ENCODE data around the gene CISD3. TPM values are rescaled to one million over a fixed set of nuclear protein-coding genes. Genes with fewer than 3 reads are reported as not detected.

The CISD3 gene, protein sequence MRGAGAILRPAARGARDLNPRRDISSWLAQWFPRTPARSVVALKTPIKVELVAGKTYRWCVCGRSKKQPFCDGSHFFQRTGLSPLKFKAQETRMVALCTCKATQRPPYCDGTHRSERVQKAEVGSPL
- total RNA-seq = 2.1 and 2.9 TPM in 2 replicates

DNA sequence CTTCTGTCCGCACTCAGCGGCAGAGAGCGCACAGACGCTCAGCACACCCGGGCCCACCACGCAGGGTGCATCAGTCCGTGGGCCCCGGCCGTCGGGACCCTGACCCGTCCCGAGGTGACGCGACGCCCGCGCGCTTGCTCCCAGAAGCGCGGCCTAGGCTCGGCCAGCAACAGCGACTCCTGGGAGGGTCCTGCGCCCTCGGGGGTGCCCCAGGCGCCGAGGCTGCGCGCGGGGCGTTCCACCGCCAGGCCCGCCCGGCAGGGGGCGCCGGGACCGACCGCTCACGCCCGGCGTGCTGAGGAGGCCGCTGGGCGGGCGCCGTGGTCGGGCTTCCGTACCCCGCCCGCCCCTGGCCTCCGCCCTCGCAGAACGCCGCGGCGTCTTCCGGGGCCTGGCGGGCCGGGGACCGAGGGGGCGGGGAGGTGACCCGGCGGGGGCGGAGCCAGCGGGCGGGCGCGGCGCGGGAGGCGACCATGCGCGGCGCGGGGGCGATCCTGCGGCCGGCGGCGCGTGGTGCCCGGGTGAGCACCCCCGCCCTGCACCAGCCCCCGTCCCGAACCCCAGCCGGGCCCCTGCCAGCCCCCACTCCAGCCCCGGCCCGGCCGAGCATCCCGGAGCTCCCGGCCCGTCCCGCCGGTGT lies at the start of gene CISD3:
Gene CISD3 (plus strand): TSS at position 456 of the 640 bp plus-strand sequence. CDS start 18 bp downstream, at position 474.

DNA sequence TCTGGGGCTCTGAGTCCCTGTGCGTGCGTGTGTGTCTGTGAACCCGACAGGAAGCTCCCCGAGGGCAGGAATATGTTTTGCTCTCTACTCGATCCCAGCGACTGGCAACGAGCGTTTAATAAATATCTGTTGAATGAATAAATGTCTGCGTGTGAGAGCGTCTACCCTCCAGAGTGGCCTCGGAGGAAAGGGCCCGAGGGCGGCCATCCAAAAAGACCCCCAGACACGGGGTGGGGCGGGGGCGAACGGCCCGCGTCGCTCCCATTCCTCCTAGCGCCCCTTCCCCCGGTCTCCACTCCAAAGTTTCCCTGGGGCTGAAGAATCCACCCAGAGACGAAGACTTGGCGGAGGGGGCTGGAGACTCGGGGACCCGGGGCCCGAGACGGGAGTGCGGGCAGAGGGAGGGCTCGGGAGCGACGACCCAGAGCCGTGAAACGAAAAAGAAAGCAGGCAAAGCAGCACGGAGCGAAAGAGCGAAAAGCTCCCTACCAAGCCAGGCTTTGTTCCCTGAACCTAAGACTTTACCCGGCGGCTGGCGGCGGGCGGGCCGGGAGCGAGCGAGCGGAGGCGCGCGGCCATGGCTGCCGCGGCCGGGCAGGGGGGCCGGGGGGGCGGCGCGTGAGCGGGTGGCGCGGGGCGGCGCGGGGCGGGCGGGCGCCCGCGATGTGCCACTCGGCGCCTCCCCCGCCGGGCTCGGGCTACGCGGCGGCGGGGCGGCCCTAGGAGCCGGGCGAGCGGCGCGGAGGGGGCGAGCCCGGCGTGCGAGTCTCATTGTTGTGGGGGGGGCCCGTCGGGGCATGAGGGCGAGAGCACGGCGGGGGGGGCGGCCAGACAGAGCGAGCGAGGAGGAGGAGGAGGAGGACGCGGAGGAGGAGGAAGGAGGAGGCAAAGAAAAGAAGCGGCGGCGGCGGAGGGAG lies 25.3 kb upstream of the CISD3 start, which contains the start of gene MLLT6:
Gene MLLT6 (plus strand): TSS at position 668 of the 917 bp plus-strand sequence. CDS start 360 bp downstream, outside the sequence.

DNA sequence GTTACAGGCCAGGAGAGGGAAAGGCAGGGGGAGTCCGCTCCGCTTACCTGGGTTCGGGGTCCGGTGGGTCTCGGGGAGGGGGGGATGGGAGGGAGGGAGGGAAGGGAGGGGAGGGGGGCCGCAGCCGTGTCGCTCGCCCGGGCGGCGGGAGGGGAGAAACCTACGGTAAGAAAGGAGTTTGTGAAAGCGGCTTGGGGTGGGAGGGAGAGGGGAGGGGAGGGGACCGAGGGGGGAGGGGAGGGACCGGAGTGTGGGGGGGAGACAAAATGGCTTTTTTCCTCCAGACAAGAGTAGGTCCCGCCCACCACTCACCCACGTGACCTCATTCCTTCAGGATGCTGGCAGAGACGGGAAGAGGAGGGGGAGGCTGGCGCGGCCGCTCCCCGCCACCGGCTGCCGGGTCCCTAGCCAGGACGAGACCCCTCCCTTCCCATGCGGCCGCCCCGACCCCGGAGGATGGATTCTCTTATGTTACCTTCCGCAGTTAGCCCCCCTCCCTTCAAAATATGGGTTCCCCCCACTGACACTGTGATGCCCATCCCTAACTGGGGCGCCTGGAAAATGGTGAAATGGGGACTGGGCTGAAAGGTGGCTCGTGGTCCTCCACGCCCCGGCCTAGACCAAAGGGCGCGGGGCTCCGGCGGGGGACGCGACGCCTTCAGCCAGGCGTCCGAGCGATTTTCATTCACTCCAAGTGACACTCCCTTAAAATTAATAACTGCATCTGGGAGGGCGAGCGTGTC lies 18.2 kb downstream of the CISD3 start, which contains the start of gene PCGF2:
Gene PCGF2 (minus strand): TSS at position 188 of the 743 bp plus-strand sequence. CDS start 7,934 bp downstream, outside the sequence.

DNA sequence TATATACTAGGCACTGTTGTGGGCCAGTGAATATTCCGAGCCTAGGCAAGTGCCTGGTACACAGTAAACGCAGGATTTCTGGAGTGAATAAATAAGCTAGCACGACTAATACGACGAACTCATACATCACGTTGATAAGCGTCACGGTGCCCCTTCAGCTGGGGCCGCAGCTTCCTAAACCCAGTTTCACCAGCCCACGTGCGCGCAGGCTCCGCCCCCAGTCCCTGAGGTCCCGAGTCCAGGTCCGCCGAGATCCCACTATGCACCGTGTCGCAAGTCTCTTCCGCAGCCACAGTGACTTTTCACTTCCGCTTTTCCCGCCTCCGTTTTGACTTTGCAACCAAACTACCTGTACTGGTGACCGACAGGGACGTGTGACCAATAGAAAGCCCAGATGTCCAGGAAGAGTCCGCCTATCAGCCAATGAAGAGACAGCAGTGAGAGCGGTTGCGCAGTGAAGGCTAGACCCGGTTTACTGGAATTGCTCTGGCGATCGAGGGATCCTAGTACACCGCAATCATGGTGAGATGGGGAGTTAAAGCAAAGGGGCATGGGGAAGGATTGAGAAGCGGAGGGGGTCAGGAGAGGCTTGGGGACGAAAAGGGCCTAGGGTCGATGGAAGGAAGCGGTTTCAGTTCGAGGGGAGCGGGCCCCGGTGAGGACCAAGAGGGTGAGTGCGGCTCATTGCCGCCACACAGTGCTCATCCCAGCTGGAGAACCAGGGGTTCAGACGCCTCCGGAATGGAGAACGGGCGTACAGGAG lies 22.3 kb downstream of the CISD3 start, which contains the start of gene PSMB3:
Gene PSMB3 (plus strand): TSS at position 434 of the 763 bp plus-strand sequence. CDS start 86 bp downstream, at position 520.

Other genes with a start within 250 kb of the CISD3 start
- gene SRCIN1, start 124.4 kb upstream of the CISD3 start, total RNA-seq = 0.05 TPM in 1 of 2 replicates, not detected in the other
- gene EPOP, start 55.4 kb upstream of the CISD3 start, total RNA-seq = 0.89 and 1.3 TPM in 2 replicates
- gene MLLT6, start 25.1 kb upstream of the CISD3 start, total RNA-seq = 20.2 and 32.9 TPM in 2 replicates
- 3.9 and 6.9 TPM in 2 replicates for gene PCGF2, start 18.0 kb downstream of the CISD3 start, total RNA-seq
- 101 and 237 TPM in 2 replicates for gene PSMB3, start 22.4 kb downstream of the CISD3 start, total RNA-seq
- gene PIP4K2B, start 69.2 kb downstream of the CISD3 start, total RNA-seq = 59.4 and 87.8 TPM in 2 replicates
- gene CWC25, start 95.0 kb downstream of the CISD3 start, total RNA-seq = 7.4 and 7.9 TPM in 2 replicates
- gene RPL23, start 123.4 kb downstream of the CISD3 start, total RNA-seq = 701 and 1,439 TPM in 2 replicates
- gene LASP1, start 139.7 kb downstream of the CISD3 start, total RNA-seq = 115 and 231 TPM in 2 replicates
- not detected in 2 replicates for gene FBXO47, start 237.1 kb downstream of the CISD3 start, total RNA-seq